H1 (cell line): ENCODE results near the gene LDLRAP1. TPM values are rescaled to one million over a fixed set of nuclear protein-coding genes. Genes with fewer than 3 reads are reported as not detected.

Experiments
- CTBP2 ChIP-seq: IDR thresholded peaks from 2 replicates; pipeline ENCODE4 v1.7.0; 2011; ENCODE audit warnings: borderline replicate concordance, mild to moderate bottlenecking, moderate library complexity, mixed read lengths, low read length; ENCODE audit not compliant: insufficient read depth, insufficient read length
- polyA plus RNA-seq, 7 experiments: library from polyadenylated mRNA; depleted of rRNA in 3 of 7; stranded (reverse) in 5 of 7; unstranded in 2 of 7; fragments of >200 nt in 5 of 7; fragments of 200-250 nt in 2 of 7; gene quantifications; 1 replicate in 5 of 7; 2 replicates in 1 of 7; 4 replicates in 1 of 7; pipeline versions ENCODE4 v1.2.1 to v1.2.3, GENCODE V29; 2011 to 2013; ENCODE audit warnings: missing spikeins in 2 of 7, mixed read lengths in 2 of 7
- total RNA-seq: library from RNA; stranded (reverse); fragmentation: NEBNext Ultra II Directional; extraction: Animal tissue kit (Norgen Biotek cat#: 25700); gene quantifications from 2 replicates; pipeline ENCODE4 v1.2.1, GENCODE V29; 2021
- TF ChIP-seq, protein P1 (sequence below): IDR thresholded peaks from 2 replicates; pipeline ENCODE4 v1.6.1; 2012; ENCODE audit warnings: inconsistent platforms

The LDLRAP1 gene
- total and polyA plus RNA-seq, 2 of the 8 experiments (the other 6 are each of a cell fraction or from before 2014, with no cell fraction given) = 12.8 to 13.2 TPM

- TF ChIP-seq CTBP2 = no peak
- TF ChIP-seq, protein P1, sequence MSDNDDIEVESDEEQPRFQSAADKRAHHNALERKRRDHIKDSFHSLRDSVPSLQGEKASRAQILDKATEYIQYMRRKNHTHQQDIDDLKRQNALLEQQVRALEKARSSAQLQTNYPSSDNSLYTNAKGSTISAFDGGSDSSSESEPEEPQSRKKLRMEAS = no peak
Observed at GRCh38 chr1:25572708-25573590, 29.5 kb downstream of the LDLRAP1 start (continued).
